CD14-positive monocyte (primary cell): ENCODE data around the gene TRAPPC5. TPM values are rescaled to one million over a fixed set of nuclear protein-coding genes. Genes with fewer than 3 reads are reported as not detected.

Experiments used
- DNase-seq, 3 donors: peaks; one replicate each; pipeline ENCODE4 v3.0.0-alpha.2; 2011 to 2022
- H2AFZ ChIP-seq: 2 replicates; pipeline ENCODE4 v1.6.0; 2012; ENCODE audit warnings: mild to moderate bottlenecking, low read depth, low read length, inconsistent platforms; ENCODE audit not compliant: insufficient read depth, poor library complexity, severe bottlenecking
- H3K27ac ChIP-seq, 2 donors: 1 replicate in 1 of 2; 2 replicates in 1 of 2; pipeline ENCODE4 v1.5.1; 2012 to 2013; ENCODE audit warnings: low read length in 2 of 2, control low read depth in 1 of 2, inconsistent platforms in 1 of 2, low read depth in 1 of 2, mild to moderate bottlenecking in 1 of 2
- H3K27me3 ChIP-seq, 2 donors: one replicate each; pipeline versions ENCODE4 v1.6.0 to v1.6.1; 2011 to 2013; ENCODE audit warnings: low read length in 2 of 2; ENCODE audit not compliant: control insufficient read depth in 2 of 2, insufficient read depth in 2 of 2
- H3K36me3 ChIP-seq, 2 donors: replicated peaks in 1 of 2; 1 replicate in 1 of 2; 2 replicates in 1 of 2; pipeline versions ENCODE4 v1.5.1 to v1.6.1; 2012 to 2013; ENCODE audit warnings: low read length in 2 of 2, control low read depth in 1 of 2, inconsistent platforms in 1 of 2, mild to moderate bottlenecking in 1 of 2; ENCODE audit not compliant: insufficient read depth in 2 of 2, control insufficient read depth in 1 of 2
- H3K4me1 ChIP-seq, 2 donors: 1 replicate in 1 of 2; 2 replicates in 1 of 2; pipeline versions ENCODE4 v1.5.1 to v1.6.1; 2012 to 2013; ENCODE audit warnings: low read length in 2 of 2, control low read depth in 1 of 2, inconsistent platforms in 1 of 2, mild to moderate bottlenecking in 1 of 2, moderate library complexity in 1 of 2; ENCODE audit not compliant: insufficient read depth in 2 of 2, control insufficient read depth in 1 of 2
- H3K4me2 ChIP-seq: replicated peaks from 2 replicates; pipeline ENCODE3; 2012; ENCODE audit warnings: low read length, moderate library complexity, mild to moderate bottlenecking; ENCODE audit not compliant: poor library complexity, severe bottlenecking; ENCODE audit errors: extremely low read depth
- H3K4me3 ChIP-seq, 3 experiments: fragments of 200-600 bp in 1 of 3; sonication (generic) in 1 of 3; replicated peaks in 1 of 3; 1 replicate in 2 of 3; 2 replicates in 1 of 3; pipeline ENCODE4 v1.5.1; 2011 to 2013; ENCODE audit warnings: low read length in 3 of 3, mild to moderate bottlenecking in 3 of 3, control low read depth in 2 of 3, low read depth in 2 of 3, inconsistent platforms in 1 of 3, moderate library complexity in 1 of 3
- H3K79me2 ChIP-seq: 2 replicates; pipeline ENCODE4 v1.6.0; 2012; ENCODE audit warnings: mild to moderate bottlenecking, control low read depth, inconsistent platforms, low read length, moderate library complexity; ENCODE audit not compliant: insufficient read depth
- H3K9ac ChIP-seq: 2 replicates; pipeline ENCODE4 v1.6.0; 2017; ENCODE audit warnings: low read length, mild to moderate bottlenecking; ENCODE audit not compliant: insufficient read depth, poor library complexity, severe bottlenecking
- H3K9me3 ChIP-seq, 2 donors: replicated peaks in 1 of 2; 1 replicate in 1 of 2; 2 replicates in 1 of 2; pipeline versions ENCODE4 v1.5.1 to v1.6.1; 2012 to 2013; ENCODE audit warnings: low read length in 2 of 2, control low read depth in 1 of 2; ENCODE audit not compliant: control insufficient read depth in 1 of 2, insufficient read depth in 1 of 2
- H4K20me1 ChIP-seq: 2 replicates; pipeline ENCODE4 v1.6.0; 2012; ENCODE audit warnings: mild to moderate bottlenecking, low read length, control low read depth, moderate library complexity; ENCODE audit not compliant: insufficient read depth
- H3K27ac Mint-ChIP-seq, 7 donors: one replicate each; pipeline ENCODE4 v1.8.0; 2020; ENCODE audit warnings: mild to moderate bottlenecking in 7 of 7, mixed read lengths in 7 of 7, moderate library complexity in 6 of 7, inconsistent platforms in 2 of 7
- H3K27me3 Mint-ChIP-seq, 3 donors: one replicate each; pipeline ENCODE4 v1.8.0; 2021 to 2022; ENCODE audit warnings: low read depth in 3 of 3, mild to moderate bottlenecking in 3 of 3, mixed read lengths in 3 of 3, moderate library complexity in 3 of 3, inconsistent platforms in 1 of 3
- H3K36me3 Mint-ChIP-seq, 2 donors: one replicate each; pipeline ENCODE4 v1.8.0; 2020; ENCODE audit warnings: mixed read lengths in 2 of 2, inconsistent platforms in 1 of 2, mild to moderate bottlenecking in 1 of 2
- H3K4me1 Mint-ChIP-seq: one replicate; pipeline ENCODE4 v1.8.0; 2020; ENCODE audit warnings: mild to moderate bottlenecking, mixed read lengths
- H3K4me3 Mint-ChIP-seq, 2 donors: one replicate each; pipeline ENCODE4 v1.8.0; 2020; ENCODE audit warnings: mild to moderate bottlenecking in 2 of 2, mixed read lengths in 2 of 2, moderate library complexity in 1 of 2
- H3K9me3 Mint-ChIP-seq, 7 donors: one replicate each; pipeline ENCODE4 v1.8.0; 2020 to 2022; ENCODE audit warnings: mixed read lengths in 7 of 7, mild to moderate bottlenecking in 6 of 7, moderate library complexity in 6 of 7, inconsistent platforms in 2 of 7
- WGBS: methylation state at CpG from one replicate; pipeline ENCODE4 v1.1.5; 2013; ENCODE audit warnings: missing lambda C conversion rate; ENCODE audit not compliant: insufficient coverage; 5-methylcytosine and 5-hydroxymethylcytosine counted together
- intact Hi-C, 2 donors: fragments of 100-400 bp; cut with micrococcal nuclease; formaldehyde crosslinking; loops; one replicate each; pipeline versions ENCODE4 v1.15.0 to v1.15.1; 2023
- polyA plus RNA-seq, 3 donors: library from polyadenylated mRNA; depleted of rRNA in 1 of 3; unstranded in 2 of 3; stranded (reverse) in 1 of 3; fragments of 300-500 nt in 2 of 3; fragments of >200 nt in 1 of 3; fragmentation: Illumina TruSeq in 2 of 3; gene quantifications; 1 replicate in 2 of 3; 2 replicates in 1 of 3; pipeline ENCODE4 v1.2.3, GENCODE V29; 2012 to 2021
- TF ChIP-seq, protein P1 (sequence below): fragments of 200-600 bp; IDR thresholded peaks from one replicate; pipeline ENCODE4 v1.8.0; 2022; ENCODE audit warnings: antibody characterized with exemption, mild to moderate bottlenecking

TRAPPC5 gene
- polyA plus RNA-seq, 3 donors, result 126 to 449 (median 414) TPM

DNA sequence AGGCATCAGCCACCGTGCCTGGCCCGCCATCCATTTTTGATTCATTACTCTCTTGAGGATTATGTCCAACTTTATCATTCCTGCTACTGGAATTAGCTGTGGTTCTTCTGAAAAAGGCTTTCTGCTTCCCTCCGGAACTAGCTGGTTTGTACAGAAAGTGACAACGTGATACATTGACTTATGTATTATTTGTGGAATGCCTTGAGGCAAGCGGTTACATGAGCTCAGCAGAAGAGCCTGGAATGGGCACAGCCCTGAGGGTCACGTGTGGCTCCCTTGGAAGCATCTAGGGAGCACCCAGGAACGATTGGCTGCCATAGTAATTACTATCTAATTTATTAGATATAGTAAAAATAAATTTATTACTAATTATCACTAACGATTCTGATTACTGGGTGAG lies 26.2 kb upstream of the TRAPPC5 start:
- H3K36me3 ChIP-seq, result no peaks in the 10 kb centered on the region
- peak overlapping the region; percentile 98 to 100 (median 99) for H3K27ac Mint-ChIP-seq
- H3K4me2 ChIP-seq, result no peak overlapping the region
- H3K27ac ChIP-seq, result peak overlapping the region; percentile 99 to 100
- H2AFZ ChIP-seq, result no peak overlapping the region
- no peak overlapping the region for H3K4me3 Mint-ChIP-seq
- TF ChIP-seq, protein P1, sequence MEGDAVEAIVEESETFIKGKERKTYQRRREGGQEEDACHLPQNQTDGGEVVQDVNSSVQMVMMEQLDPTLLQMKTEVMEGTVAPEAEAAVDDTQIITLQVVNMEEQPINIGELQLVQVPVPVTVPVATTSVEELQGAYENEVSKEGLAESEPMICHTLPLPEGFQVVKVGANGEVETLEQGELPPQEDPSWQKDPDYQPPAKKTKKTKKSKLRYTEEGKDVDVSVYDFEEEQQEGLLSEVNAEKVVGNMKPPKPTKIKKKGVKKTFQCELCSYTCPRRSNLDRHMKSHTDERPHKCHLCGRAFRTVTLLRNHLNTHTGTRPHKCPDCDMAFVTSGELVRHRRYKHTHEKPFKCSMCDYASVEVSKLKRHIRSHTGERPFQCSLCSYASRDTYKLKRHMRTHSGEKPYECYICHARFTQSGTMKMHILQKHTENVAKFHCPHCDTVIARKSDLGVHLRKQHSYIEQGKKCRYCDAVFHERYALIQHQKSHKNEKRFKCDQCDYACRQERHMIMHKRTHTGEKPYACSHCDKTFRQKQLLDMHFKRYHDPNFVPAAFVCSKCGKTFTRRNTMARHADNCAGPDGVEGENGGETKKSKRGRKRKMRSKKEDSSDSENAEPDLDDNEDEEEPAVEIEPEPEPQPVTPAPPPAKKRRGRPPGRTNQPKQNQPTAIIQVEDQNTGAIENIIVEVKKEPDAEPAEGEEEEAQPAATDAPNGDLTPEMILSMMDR, result no peak
- peaks cover 72 to 75% of the 10 kb centered on the region in 2 donors for H3K4me1 ChIP-seq
- no peaks in the 10 kb centered on the region for H3K9me3 ChIP-seq
- no peaks in the 10 kb centered on the region for H3K79me2 ChIP-seq
- peaks cover 64% of the 10 kb centered on the region for H3K4me1 Mint-ChIP-seq
- peaks cover 0 to 2% (median 0%) of the 10 kb centered on the region in 7 donors for H3K9me3 Mint-ChIP-seq
- no peaks in the 10 kb centered on the region for H3K36me3 Mint-ChIP-seq
- no peak for DNase-seq
- no peaks in the 10 kb centered on the region for H3K27me3 ChIP-seq
- peaks cover 0 to 11% (median 2%) of the 10 kb centered on the region in 3 donors for H3K27me3 Mint-ChIP-seq
- intact Hi-C loops, result loop anchor here in 1 of 2 donors (2.0 to 10.0 kb wide), 2 partner anchors 52 to 110 kb away; no protein-coding TSS in a partner anchor
- H3K4me3 ChIP-seq, result no peak overlapping the region
- H3K9ac ChIP-seq, result no peak overlapping the region
- WGBS, result 90% methylated on average over 6 of the region's 8 CpGs
- H4K20me1 ChIP-seq, result no peaks in the 10 kb centered on the region

DNA sequence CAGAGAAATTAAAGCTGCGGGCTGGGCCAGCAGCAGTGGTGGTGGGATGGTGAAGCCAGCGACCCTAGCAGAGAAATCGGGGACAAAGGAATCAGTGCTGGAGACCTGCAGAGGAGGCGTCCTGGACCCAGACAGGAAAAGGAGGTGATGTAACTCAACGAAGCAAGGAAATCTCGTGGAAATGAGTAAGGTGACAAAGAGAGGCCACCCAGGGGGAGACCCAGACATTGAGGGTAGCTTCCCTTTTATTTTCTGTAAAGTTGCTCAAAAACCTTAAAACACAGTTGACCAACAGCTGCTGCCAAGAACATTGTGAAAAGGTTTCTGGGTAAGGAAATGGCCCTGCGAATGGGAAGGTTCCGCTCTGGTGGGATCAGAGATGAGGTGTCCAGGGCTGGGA lies 25.1 kb upstream of the TRAPPC5 start:
- Mint-ChIP-seq H3K4me1 (peaks cover 64% of the 10 kb centered on the region), H3K27ac (peak overlapping the region; percentile 98 to 100 (median 99)), H3K27me3 (peaks cover 0 to 10% (median 2%) of the 10 kb centered on the region in 3 donors), H3K9me3 (peaks cover 0 to 2% (median 0%) of the 10 kb centered on the region in 7 donors), H3K4me3 (peak overlapping the region in 1 of 2 donors; percentile 36), H3K36me3 (no peaks in the 10 kb centered on the region)
- H3K4me3 ChIP-seq, result no peak overlapping the region
- H3K4me2 ChIP-seq, result no peak overlapping the region
- H3K27me3 ChIP-seq, result no peaks in the 10 kb centered on the region
- no peaks in the 10 kb centered on the region for H3K9me3 ChIP-seq
- peaks cover 73 to 75% of the 10 kb centered on the region in 2 donors for H3K4me1 ChIP-seq
- no peak overlapping the region for H2AFZ ChIP-seq
- peak overlapping the region; percentile 81 for H3K9ac ChIP-seq
- H3K79me2 ChIP-seq, result no peaks in the 10 kb centered on the region
- 4% methylated on average over 5 of the region's 8 CpGs for WGBS
- DNase-seq, result peak; percentile 94 to 99 (median 97)
- intact Hi-C loops, result loop anchor here in 1 of 2 donors (2.0 to 10.0 kb wide), 2 partner anchors 51 to 111 kb away; no protein-coding TSS in a partner anchor
- H3K36me3 ChIP-seq, result no peaks in the 10 kb centered on the region
- no peaks in the 10 kb centered on the region for H4K20me1 ChIP-seq
- peak overlapping the region; percentile 99 to 100 for H3K27ac ChIP-seq
- TF ChIP-seq, protein P1, result no peak
